Iris pigment epithelial cell (primary cell): ENCODE data around the gene TACR1.
"Not testable (repeated sequence)": the region's sequence is repeated elsewhere in the genome, so short reads cannot be mapped to it uniquely, and the experiment has no call there.

Experiments used
- DNase-seq: peaks from one replicate; pipeline ENCODE4 v3.0.0-alpha.2; 2011; ENCODE audit warnings: low read depth

Gene TACR1

GRCh38 chr2:75088791-75089190, 110.5 kb downstream of the TACR1 start:
- DNase-seq, result no peak

- no peak for DNase-seq
Measured at GRCh38 chr2:75087736-75088135, 111.6 kb downstream of the TACR1 start.

- peak; percentile 6 for DNase-seq
Measured at GRCh38 chr2:75079575-75079974, 119.7 kb downstream of the TACR1 start.

GRCh38 chr2:75077909-75078308, 121.4 kb downstream of the TACR1 start:
- DNase-seq, result no peak

GRCh38 chr2:75076088-75076487, 123.2 kb downstream of the TACR1 start:
- DNase-seq, result no peak

GRCh38 chr2:75074708-75075107, 124.6 kb downstream of the TACR1 start:
- no peak for DNase-seq

GRCh38 chr2:75074228-75074627, 125.1 kb downstream of the TACR1 start:
- no peak for DNase-seq

- DNase-seq, result no peak
Measured at GRCh38 chr2:75071766-75072165, 127.6 kb downstream of the TACR1 start.

GRCh38 chr2:75068546-75068945, 130.8 kb downstream of the TACR1 start:
- peak; percentile 43 for DNase-seq

GRCh38 chr2:75067506-75067905, 131.8 kb downstream of the TACR1 start:
- DNase-seq, result no peak

GRCh38 chr2:75066121-75066902, 133.0 kb downstream of the TACR1 start:
- no peak for DNase-seq

- DNase-seq, result no peak
Measured at GRCh38 chr2:75065402-75066008, 133.8 kb downstream of the TACR1 start.

- peak; percentile 53 for DNase-seq
Measured at GRCh38 chr2:75064691-75065396, 134.5 kb downstream of the TACR1 start.

GRCh38 chr2:75063906-75064305, 135.4 kb downstream of the TACR1 start:
- DNase-seq, result no peak

GRCh38 chr2:75058427-75058826, 140.9 kb downstream of the TACR1 start:
- DNase-seq, result no peak

GRCh38 chr2:75057150-75057549, 142.2 kb downstream of the TACR1 start:
- not testable (repeated sequence) for DNase-seq

- DNase-seq, result peak; percentile 35
Measured at GRCh38 chr2:75055820-75056675, 143.3 kb downstream of the TACR1 start.

GRCh38 chr2:75055142-75055819, 144.0 kb downstream of the TACR1 start:
- DNase-seq, result no peak

- no peak for DNase-seq
Measured at GRCh38 chr2:75054296-75054695, 145.0 kb downstream of the TACR1 start.

GRCh38 chr2:75053484-75054112, 145.7 kb downstream of the TACR1 start:
- DNase-seq, result peak; percentile 16
